ENCODE results near the gene OPRL1. TPM values are rescaled to one million over a fixed set of nuclear protein-coding genes. Genes with fewer than 3 reads are reported as not detected.
A peak's percentile ranks its signal among the peaks of the same experiment; 100 is the strongest.
"Not testable (repeated sequence)": the region's sequence is repeated elsewhere in the genome, so short reads cannot be mapped to it uniquely, and the experiment has no call there.

Gene OPRL1
- polyA plus RNA-seq, 1 donor from 2014 or later: 3.7 TPM

DNA sequence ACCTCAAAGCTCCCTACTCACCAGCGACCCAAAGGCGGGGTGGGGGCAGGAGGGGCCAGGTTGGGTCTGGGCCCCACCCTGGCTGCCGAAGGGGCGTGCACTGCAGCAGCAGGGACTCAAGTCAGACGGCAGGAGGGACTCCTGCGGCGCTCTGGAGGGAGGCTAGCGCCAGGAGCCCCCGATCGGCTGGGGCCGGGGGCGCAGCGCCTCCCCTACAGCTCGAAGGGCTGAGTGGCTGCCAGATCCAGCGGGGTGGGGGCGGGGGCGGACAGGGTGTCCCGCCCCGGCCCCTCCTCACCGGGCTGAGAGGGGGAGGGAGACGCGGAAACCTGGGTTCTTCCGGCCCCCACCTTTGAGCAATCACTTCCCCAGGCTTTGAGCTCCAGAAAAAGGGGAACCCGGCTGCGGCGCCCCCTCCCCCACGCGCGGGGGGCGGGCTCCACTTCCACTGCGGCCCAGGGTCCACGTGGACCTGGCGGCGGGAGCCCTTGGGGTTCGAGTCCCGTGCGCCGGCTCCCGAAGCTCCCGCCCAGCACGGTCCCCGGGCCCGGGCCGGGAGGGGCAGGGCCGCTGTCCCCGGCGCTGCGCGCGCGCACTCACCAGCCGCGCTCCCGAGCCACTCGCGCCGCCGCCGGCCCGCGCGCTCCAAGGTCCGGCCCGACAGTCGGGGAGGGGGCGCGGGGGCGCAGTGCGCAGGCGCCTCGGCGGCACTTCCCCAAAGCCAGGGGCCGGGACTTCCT is 439 bp upstream of the OPRL1 start, which contains the start of gene RGS19:
Gene RGS19 (minus strand): TSS at position 246 of the 740 bp plus-strand sequence. CDS start 2,632 bp downstream, outside the sequence.
- H3K27me3 Mint-ChIP-seq: peaks cover 3% of the 10 kb centered on the region
- no peaks in the 10 kb centered on the region for H3K9me3 Mint-ChIP-seq
- peaks cover 11 to 14% (median 13%) of the 10 kb centered on the region in 3 donors for H3K4me1 Mint-ChIP-seq
- H3K4me3 Mint-ChIP-seq: peak within 1 kb of the TSS; percentile 90 to 97 (median 94)
- peak within 1 kb of the TSS; percentile 95 to 98 (median 96) for H3K27ac Mint-ChIP-seq
- H3K36me3 Mint-ChIP-seq: peaks cover 4% of the 10 kb centered on the region

DNA sequence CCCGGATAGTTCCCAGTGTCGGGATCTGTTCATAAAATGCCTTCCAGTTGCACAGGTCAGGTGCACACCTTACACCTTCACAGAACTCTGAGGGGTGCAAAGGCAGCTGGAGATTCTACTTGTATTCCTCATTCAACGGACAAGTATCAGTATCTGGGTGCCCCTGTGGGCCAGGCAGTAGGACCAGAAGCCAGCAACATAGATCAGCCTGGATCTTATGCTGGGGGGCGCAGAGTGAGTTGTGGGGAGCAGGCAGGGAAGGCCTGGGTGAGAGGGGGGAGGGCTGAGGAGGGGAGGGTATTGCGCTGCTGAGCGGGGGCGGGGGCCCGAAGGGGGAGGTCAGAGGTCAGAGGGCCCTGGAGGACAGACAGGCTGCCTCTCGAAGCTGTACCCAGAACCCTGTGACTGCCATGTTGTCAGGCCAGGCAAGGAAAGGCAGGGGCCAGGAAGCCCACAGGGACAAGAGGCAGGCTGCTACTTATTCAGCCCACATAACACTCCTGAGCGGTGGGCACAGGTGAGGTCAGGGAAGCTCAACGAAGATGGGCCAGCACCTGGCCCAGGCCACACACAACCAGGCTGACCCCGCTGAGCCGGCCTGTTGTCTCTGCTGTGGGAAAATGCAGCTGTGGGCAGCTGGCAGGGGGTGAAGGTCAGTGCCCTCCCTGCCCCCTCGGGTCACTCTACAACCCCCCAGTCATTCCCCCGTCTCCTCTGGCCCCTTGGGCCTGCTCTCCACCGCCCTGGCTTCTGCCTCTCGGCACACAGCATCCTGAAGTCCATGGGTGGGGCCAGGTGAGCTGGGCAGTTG is 1.1 kb downstream of the OPRL1 start:
- Mint-ChIP-seq H3K27ac (peak overlapping the region; percentile 91 to 98 (median 96)), H3K4me1 (peaks cover 14 to 17% (median 14%) of the 10 kb centered on the region in 3 donors), H3K4me3 (peak overlapping the region; percentile 81 to 94 (median 93)), H3K9me3 (no peaks in the 10 kb centered on the region), H3K27me3 (peaks cover 3% of the 10 kb centered on the region), H3K36me3 (peaks cover 4% of the 10 kb centered on the region)

DNA sequence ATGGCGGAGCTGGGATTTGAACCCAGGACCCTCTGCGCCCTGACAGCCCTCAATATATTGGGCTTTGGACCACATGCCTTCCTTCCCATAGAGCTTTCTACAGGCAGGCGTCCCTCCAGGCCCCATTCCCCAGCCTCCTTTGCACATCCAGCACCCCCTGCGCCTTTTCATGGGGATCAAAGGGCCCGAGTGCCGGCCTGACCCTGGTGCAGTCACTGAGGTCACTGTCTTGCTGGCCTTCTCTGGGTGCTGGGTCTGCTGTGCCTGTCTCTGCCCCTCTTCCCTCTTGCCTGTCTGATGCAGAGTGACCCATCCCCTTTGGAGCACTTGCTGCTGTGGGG is 1.7 kb downstream of the OPRL1 start:
- Mint-ChIP-seq H3K9me3 (no peaks in the 10 kb centered on the region), H3K36me3 (peaks cover 4% of the 10 kb centered on the region), H3K4me3 (peak overlapping the region in 3 of 4 donors; percentile 63 to 92 (median 89)), H3K27me3 (peaks cover 3% of the 10 kb centered on the region), H3K27ac (peak overlapping the region; percentile 62 to 98 (median 83)), H3K4me1 (peaks cover 14 to 17% (median 14%) of the 10 kb centered on the region in 3 donors)

DNA sequence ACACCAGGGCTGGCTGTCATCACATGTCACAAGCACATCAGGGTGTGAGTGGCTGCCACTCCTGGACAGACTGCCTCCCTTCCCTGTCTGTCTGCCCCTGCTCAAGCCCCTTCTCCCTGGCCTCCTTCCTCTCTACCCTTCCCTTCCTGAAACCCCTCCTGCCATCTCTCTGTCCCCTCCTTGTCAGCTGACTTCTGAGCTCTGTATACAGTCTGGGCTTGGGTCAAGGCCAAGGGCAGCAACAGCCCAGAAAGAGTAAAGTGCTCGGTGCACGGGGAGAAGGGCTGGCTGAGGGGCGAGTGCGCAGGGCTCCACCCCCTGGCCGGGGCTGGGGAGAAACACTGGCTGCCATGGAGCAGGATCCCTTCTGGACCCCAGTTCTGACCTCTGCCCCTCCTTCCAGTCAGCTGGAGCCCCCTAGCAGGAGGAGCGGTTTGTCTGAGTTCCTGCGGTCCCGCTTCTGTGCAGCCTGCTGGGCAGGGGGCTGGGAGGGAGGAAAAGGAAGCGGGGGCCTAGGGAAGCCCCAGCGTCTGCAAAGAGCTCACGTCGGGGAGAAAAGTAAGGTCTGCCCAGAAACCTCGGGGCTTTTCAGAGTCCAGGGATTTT is 2.3 kb downstream of the OPRL1 start:
- no peaks in the 10 kb centered on the region for H3K9me3 Mint-ChIP-seq
- H3K36me3 Mint-ChIP-seq: peaks cover 4% of the 10 kb centered on the region
- H3K4me1 Mint-ChIP-seq: peaks cover 14 to 17% (median 14%) of the 10 kb centered on the region in 3 donors
- peaks cover 3% of the 10 kb centered on the region for H3K27me3 Mint-ChIP-seq
- peak overlapping the region; percentile 62 to 98 (median 83) for H3K27ac Mint-ChIP-seq
- H3K4me3 Mint-ChIP-seq: peak overlapping the region; percentile 30 to 92 (median 76)

DNA sequence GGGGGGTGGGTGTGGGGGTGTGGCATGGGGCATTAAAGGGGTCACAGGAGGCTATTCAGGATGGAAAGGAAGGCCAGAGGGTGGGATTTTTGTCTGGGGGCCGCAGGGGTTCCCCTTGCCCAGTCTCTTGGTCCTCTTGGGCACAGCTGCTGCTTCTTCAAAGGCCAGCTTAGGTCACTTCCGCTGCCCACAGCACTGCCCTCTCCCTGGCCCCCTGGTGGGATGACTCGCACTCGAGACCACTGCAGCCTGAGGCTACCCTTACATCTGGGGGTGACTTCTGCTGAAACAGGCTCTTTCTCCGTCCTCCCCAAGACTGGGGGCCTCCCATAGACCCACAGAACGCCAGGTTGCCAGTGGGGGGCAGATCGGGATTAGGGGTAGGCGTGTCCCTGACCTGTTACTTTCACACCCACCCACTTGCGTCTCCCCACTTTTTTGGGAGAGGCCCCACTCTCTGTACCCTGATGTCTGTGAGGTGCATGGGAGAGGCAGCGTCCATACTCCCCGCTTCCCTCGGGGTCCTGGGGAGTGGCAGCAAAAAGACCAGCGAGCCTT is 3.0 kb downstream of the OPRL1 start:
- H3K4me1 Mint-ChIP-seq: peaks cover 13 to 14% (median 14%) of the 10 kb centered on the region in 3 donors
- peak overlapping the region; percentile 68 to 92 (median 88) for H3K4me3 Mint-ChIP-seq
- H3K27ac Mint-ChIP-seq: peak overlapping the region in 2 of 3 donors; percentile 80 to 98
- H3K27me3 Mint-ChIP-seq: peaks cover 3% of the 10 kb centered on the region
- H3K36me3 Mint-ChIP-seq: peaks cover 3% of the 10 kb centered on the region
- H3K9me3 Mint-ChIP-seq: peaks cover 0 to 2% (median 0%) of the 10 kb centered on the region in 3 donors

DNA sequence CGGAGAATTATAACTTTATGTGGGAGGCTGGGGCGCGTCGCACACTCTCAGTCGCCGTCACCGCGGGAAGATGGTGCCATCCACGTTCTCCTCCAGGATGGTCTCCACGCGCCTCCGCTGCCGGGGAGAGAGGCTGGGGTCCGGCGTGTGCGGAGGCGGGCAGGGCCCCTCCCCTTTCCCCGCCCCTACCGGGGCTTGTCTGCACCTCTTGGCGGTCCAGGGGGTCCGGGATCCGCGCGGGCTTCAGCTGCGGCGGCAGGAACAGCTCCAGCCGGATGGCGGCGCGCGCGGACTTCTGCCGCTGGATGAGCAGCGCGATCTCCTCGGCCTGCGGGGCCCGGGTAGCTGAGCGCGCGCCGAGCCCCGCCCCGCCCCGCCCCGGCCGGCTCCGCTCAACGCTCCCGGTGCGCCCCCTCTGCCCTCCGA is 3.5 kb downstream of the OPRL1 start:
- peaks cover 3% of the 10 kb centered on the region for H3K36me3 Mint-ChIP-seq
- peaks cover 0 to 2% (median 0%) of the 10 kb centered on the region in 3 donors for H3K9me3 Mint-ChIP-seq
- H3K4me3 Mint-ChIP-seq: peak overlapping the region; percentile 68 to 92 (median 88)
- peaks cover 11 to 14% (median 14%) of the 10 kb centered on the region in 3 donors for H3K4me1 Mint-ChIP-seq
- peak overlapping the region in 2 of 3 donors; percentile 80 to 98 for H3K27ac Mint-ChIP-seq
- H3K27me3 Mint-ChIP-seq: peaks cover 3% of the 10 kb centered on the region

DNA sequence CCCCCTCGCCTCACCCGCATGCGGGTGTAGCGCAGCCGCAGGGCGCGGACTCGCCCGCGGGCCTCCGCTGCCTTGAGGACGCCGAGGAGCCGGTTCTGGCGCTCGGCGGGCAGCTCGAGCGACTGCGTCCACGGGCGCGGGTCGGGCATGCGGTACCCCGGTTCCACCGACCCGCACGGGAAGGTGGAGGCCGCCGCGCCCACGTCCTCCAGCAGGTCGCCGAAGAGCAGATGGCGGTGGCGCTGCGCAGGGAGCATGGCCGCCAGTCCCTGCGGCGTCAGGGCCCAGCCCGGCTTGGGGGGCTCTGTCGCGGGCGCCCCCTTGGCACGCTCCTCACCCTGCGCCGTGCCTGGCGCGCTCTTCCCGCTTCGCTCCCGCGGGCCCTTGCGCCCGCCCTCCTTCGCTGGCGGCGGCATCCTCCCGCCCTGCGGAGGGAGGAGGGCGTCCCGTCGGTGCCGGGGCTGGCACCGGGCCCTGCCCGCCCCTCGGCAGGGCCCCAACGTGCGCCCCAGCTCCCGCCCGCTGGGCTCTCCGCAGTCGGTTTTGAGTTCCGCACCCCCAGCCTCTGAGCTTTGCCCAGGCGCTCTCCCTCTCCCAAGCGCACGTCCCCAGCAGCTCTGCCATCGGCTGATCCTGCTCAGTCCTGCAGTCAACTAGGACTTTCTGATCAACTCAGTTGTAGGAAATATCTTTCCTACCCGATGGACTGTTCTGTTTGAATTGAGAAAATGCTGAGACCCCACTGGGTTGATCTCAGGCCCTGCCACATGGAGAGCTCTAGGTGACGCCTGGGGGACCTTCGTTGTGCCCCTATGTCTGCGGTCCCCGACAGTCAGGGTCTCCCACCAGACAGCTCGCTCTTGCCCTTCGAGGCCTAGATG is 4.2 kb downstream of the OPRL1 start, which contains the start of gene LKAAEAR1:
Gene LKAAEAR1 (minus strand): TSS at position 595 of the 881 bp plus-strand sequence. CDS start 179 bp downstream, at position 416.
- H3K9me3 Mint-ChIP-seq: peaks cover 0 to 2% (median 0%) of the 10 kb centered on the region in 3 donors

DNA sequence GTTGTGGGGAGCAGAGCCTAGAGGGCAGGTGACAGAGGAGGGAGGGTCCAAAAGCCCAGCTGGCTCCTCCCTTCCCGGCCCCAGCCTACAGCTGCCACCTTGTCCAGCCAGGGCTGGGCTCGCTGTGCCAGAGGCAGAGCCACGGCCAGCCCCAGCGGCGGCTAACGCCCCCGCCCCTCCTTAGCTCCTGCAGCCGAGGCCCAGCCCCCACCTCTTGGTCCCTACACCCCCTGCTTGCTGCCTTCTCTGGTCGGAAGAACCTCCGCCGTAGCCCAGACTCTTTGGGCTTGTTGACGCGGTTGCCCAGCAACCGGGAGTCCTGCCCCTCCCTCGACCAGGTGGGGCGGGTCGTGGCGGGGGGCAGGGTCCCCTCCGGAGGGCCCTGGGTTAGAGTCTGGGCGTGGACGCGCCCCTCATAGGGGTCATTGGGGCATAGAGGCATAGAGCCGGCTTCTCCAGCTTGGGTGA is 4.8 kb downstream of the OPRL1 start:
- Mint-ChIP-seq H3K4me3 (peak overlapping the region; percentile 79 to 96 (median 83)), H3K9me3 (peaks cover 0 to 2% (median 0%) of the 10 kb centered on the region in 3 donors), H3K27me3 (peaks cover 3% of the 10 kb centered on the region), H3K4me1 (peaks cover 11 to 14% (median 14%) of the 10 kb centered on the region in 3 donors), H3K36me3 (peaks cover 3% of the 10 kb centered on the region), H3K27ac (peak overlapping the region; percentile 78 to 94 (median 78))

More for the DNA sequence above, 4.2 kb downstream of the OPRL1 start, which contains the start of gene LKAAEAR1:
- Mint-ChIP-seq H3K27me3 (peaks cover 3% of the 10 kb centered on the region), H3K27ac (peak within 1 kb of the TSS; percentile 78 to 98 (median 94)), H3K4me1 (peaks cover 11 to 14% (median 14%) of the 10 kb centered on the region in 3 donors), H3K36me3 (peaks cover 3% of the 10 kb centered on the region), H3K4me3 (peak within 1 kb of the TSS; percentile 85 to 96 (median 91))

DNA sequence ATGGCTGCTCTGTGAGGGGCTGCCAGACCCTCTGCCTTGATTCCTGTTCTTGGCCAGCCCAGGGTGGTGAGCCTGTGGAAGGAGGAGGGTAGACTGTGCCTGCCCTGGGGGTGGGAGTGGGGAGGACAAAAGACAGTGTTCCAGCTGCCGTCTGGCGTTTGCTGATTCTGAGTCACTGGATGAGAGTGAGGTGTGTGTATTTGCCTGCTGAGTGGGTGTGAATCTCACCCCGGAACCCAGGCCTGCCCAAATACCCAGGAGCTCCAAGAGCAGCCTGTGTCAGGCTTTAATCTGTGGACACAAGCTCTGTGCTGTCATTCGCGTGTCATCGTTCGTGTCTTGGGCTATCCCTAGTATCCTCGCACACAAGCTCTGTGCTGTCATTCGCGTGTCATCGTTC is 6.9 kb downstream of the OPRL1 start:
- Mint-ChIP-seq H3K9me3 (peaks cover 0 to 2% (median 0%) of the 10 kb centered on the region in 3 donors), H3K36me3 (peaks cover 4% of the 10 kb centered on the region), H3K4me3 (no peak overlapping the region), H3K4me1 (peaks cover 9 to 13% (median 10%) of the 10 kb centered on the region in 3 donors), H3K27ac (no peak overlapping the region), H3K27me3 (peaks cover 3% of the 10 kb centered on the region)

DNA sequence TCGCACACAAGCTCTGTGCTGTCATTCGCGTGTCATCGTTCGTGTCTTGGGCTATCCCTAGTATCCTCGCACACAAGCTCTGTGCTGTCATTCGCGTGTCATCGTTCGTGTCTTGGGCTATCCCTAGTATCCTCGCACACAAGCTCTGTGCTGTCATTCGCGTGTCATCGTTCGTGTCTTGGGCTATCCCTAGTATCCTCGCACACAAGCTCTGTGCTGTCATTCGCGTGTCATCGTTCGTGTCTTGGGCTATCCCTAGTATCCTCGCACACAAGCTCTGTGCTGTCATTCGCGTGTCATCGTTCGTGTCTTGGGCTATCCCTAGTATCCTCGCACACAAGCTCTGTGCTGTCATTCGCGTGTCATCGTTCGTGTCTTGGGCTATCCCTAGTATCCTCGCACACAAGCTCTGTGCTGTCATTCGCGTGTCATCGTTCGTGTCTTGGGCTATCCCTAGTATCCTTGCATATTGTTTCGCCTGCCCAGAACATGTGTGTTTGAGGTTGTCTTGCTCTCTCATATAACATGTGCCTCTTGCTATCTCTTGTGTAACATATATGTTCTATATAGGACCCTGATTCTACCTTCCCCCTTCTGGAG is 7.4 kb downstream of the OPRL1 start:
- H3K4me3 Mint-ChIP-seq, H3K9me3 Mint-ChIP-seq, H3K27ac Mint-ChIP-seq, H3K27me3 Mint-ChIP-seq, H3K36me3 Mint-ChIP-seq: not testable (repeated sequence)
- H3K4me1 Mint-ChIP-seq: peaks cover 5 to 14% (median 9%) of the 10 kb centered on the region in 3 donors

DNA sequence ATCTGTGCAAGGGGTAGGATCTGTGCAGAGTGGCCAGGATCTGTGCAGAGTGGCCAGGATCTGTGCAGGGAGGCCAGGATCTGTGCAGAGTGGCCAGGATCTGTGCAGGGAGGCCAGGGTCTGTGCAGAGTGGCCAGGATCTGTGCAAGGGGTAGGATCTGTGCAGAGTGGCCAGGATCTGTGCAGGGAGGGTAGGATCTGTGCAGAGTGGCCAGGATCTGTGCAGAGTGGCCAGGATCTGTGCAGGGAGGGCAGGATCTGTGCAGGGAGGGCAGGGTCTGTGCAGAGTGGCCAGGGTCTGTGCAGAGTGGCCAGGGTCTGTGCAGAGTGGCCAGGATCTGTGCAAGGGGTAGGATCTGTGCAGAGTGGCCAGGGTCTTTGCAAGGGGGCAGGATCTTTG is 8.7 kb downstream of the OPRL1 start:
- peaks cover 5 to 12% (median 10%) of the 10 kb centered on the region in 3 donors for H3K4me1 Mint-ChIP-seq
- not testable (repeated sequence) for H3K27me3 Mint-ChIP-seq, H3K9me3 Mint-ChIP-seq, H3K27ac Mint-ChIP-seq, H3K36me3 Mint-ChIP-seq, H3K4me3 Mint-ChIP-seq

DNA sequence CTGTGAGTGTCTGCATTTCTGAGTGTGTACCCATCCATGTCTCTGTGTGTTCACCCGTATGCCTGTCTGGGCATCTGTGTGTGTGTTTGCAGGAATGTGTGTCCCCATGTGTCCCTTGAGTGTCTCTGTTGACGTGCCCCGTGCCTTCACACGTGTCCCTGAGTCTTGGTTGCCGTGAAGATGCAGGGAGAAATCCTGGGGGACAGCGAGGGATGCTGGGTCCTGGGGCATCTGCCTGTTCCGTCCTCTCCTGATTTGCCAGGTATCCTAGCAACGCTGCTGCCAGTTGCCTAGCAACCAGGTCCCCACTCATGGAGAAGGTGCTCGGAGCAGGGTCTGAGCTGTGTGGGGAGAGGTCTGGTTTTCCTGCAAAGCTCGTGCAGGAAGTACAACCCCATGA is 10.3 kb downstream of the OPRL1 start:
- Mint-ChIP-seq H3K27me3 (no peaks in the 10 kb centered on the region), H3K27ac (no peak overlapping the region), H3K9me3 (peaks cover 0 to 2% (median 0%) of the 10 kb centered on the region in 3 donors), H3K4me1 (peaks cover 4 to 9% (median 6%) of the 10 kb centered on the region in 3 donors), H3K36me3 (peaks cover 4% of the 10 kb centered on the region), H3K4me3 (no peak overlapping the region)

DNA sequence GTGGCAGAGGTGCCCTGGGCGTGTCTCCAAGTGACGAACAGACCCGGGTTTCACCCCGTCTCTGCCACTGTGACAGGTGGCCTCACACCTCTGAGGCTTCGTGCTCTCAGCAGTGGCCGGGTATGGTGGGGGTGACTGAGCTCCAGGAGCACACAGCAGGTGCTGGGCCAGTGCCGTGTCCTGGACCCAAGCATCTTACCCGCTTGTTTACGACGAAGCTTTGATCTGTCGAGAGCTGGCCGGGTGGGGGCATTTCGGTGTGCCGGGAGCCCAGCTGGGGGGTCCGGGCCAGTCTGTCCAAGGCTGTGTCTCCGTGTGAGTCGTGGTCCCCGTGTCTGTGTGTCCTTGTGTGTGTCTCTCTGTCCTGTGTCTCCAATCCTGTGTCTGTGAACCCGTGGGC is 11.5 kb downstream of the OPRL1 start:
- peaks cover 0 to 2% (median 0%) of the 10 kb centered on the region in 3 donors for H3K9me3 Mint-ChIP-seq
- no peak overlapping the region for H3K27ac Mint-ChIP-seq
- H3K4me1 Mint-ChIP-seq: peaks cover 0 to 11% (median 8%) of the 10 kb centered on the region in 3 donors
- H3K4me3 Mint-ChIP-seq: no peak overlapping the region
- H3K36me3 Mint-ChIP-seq: peaks cover 4% of the 10 kb centered on the region
- no peaks in the 10 kb centered on the region for H3K27me3 Mint-ChIP-seq
